H54 (cell line): Measurements from ENCODE around the gene GABBR2.

Experiments used
- DNase-seq: peaks from one replicate; pipeline ENCODE4 v3.0.0; 2011; ENCODE audit warnings: low spot score, mixed read lengths; ENCODE audit not compliant: insufficient read length
- FAIRE-seq: peaks from 3 replicates; lab custom pipeline; 2011; peaks lifted over from hg19 to GRCh38; lab: Jason Lieb, UNC
- POLR2A ChIP-seq: IDR thresholded peaks from 2 replicates; pipeline ENCODE4 v1.6.1; 2011; ENCODE audit warnings: low read depth, mild to moderate bottlenecking, low read length

The GABBR2 gene

DNA sequence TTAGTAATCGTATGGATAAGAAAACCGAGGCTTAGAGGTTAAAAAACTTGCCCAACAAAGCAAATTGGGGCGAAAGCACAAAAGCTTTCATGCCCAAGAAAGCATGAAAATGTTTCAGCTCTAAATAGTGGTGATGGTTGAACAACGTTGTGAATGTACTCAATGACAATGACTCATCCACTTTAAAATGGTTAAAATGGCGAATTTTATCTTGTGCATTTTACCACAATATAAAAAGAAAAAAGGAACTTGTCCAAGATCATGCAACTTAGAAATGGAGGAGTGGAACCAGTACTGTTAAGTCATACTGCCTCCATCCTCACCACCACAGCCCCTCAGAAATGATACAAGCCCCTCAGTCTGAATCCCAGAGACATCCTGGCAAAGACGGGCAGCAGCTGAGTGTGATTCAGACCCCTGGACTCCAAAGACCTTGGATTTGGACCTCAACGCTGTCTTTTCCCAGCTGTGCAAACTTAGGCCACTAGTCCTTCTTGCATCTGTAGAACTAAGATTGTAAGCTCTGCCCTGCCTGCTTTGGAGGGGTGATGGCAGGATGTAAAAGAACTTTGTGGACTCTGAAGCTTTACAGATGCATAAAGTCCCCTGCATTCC lies 158.4 kb downstream of the GABBR2 start:
- FAIRE-seq: no peak

GRCh38 chr9:98549401-98549800 lies 159.3 kb downstream of the GABBR2 start:
- DNase-seq (no peak), FAIRE-seq (no peak)
- no peak for TF ChIP-seq POLR2A

More for the DNA sequence above, 158.4 kb downstream of the GABBR2 start:
- no peak for DNase-seq
- TF ChIP-seq POLR2A: no peak

DNA sequence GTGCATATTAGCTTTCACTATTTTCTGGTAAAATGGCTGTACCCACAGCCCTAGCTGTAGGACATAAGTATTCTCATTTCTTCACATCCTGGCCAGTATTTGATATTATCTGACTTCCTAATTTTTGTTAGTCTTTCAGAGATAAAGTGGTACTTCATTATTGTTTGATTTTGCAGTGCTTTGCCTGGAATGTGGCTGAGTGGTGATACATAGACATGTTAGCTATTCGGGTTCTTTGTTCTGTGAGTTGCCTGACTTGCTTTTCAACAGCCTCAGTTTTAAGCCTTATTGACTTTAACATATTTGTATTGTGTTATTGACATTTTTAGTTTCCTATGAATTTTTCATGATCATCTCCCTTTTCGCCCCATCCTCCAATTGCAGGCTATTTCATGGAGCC lies 161.1 kb downstream of the GABBR2 start:
- TF ChIP-seq POLR2A: no peak
- DNase-seq: no peak
- FAIRE-seq: no peak

GRCh38 chr9:98545021-98545420 lies 163.7 kb downstream of the GABBR2 start:
- TF ChIP-seq POLR2A: no peak
- FAIRE-seq (no peak), DNase-seq (no peak)

DNA sequence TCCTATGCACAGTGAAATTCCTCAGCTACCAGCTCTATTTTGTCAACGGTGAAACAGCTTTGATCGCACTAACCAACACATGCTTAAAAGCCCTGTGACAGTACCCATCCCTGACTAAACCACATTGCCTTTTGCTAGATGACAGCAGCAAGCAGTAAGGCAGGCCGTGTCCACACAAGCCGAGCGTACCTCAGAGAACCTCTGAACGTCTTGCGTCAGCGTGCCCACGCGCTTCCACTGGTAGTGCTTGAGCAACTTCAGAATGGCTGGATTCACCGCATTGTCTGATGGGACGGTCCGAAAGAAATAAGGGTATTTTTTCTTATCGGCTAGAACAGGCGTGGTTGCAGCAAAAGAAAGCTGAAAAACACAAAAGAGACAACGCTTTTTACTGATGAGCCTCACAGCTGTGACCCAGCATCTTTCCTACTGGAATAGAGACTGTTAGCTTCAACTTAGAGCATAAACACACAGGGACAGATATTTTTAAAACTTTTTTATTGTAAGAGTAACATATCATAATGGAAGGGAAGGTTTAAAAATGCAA lies 167.0 kb downstream of the GABBR2 start:
- no peak for TF ChIP-seq POLR2A
- no peak for FAIRE-seq
- no peak for DNase-seq

- FAIRE-seq (no peak), DNase-seq (no peak)
- no peak for TF ChIP-seq POLR2A
These were observed 168.3 kb downstream of the GABBR2 start for GRCh38 chr9:98540476-98540875.

DNA sequence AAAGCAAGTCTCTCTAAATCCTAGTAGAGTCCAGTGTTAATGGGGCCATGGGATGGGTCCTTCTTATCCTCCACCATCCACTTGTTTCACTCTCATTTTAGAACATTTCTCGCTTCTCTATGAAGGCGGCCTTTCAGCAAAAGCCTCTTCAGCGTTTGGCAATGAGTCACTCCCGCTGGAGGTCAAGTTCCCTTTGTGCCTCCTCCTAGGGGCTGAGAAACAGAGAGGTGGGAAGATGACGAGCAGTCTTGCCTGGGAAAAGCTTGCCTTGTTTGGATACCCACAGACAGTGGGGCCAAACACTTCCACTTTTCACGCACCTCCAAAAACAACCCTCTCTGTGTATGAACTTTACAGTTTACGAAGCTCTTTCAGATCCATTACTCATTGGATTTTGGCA lies 168.8 kb downstream of the GABBR2 start:
- DNase-seq: no peak
- no peak for TF ChIP-seq POLR2A
- FAIRE-seq: no peak

- no peak for FAIRE-seq
- TF ChIP-seq POLR2A: no peak
- no peak for DNase-seq
These were observed 170.1 kb downstream of the GABBR2 start for GRCh38 chr9:98538626-98539031.

DNA sequence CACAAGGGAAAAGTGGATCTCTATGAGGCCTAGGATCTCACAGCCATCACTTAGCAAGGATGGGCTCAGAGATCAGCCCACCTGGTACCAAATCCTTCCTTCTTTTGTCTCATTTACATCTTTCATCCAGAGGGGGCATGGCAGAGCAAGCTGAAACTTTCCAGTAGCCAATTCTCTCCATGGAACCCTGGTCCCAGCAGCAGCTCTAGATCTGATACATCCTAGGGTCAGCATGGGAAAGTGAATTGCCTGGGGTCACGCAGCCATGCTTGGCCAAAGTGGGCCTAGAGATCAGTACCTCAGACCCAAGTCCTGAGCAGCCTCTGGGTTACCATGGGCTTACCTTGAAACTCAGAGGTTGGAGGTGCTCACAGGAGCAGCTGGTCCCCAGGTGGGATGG lies 170.5 kb downstream of the GABBR2 start:
- TF ChIP-seq POLR2A: no peak
- no peak for DNase-seq
- FAIRE-seq: no peak

GRCh38 chr9:98536542-98537173 lies 172.1 kb downstream of the GABBR2 start:
- TF ChIP-seq POLR2A: no peak
- DNase-seq (no peak), FAIRE-seq (no peak)

GRCh38 chr9:98533866-98534265 lies 174.9 kb downstream of the GABBR2 start:
- FAIRE-seq: no peak
- DNase-seq: no peak
- no peak for TF ChIP-seq POLR2A

DNA sequence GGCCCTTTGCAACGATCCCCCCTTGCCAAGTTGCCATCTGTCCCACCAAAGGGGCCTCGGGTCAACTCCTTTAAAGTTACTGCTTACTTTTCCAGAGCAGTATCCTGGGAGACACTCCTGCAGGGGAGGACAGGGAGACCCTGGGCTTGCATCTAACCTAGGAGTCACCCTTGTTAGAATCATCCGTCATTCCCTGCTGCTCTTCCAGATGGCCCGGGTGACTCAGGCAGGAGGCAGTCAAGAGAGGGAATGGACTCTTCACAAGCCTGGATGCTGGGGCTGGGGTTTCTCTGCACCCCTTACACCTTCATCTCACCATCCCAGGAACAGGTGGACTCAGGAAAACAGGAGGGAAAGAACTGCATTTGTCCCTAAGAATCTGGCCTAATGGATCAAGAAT lies 175.6 kb downstream of the GABBR2 start:
- FAIRE-seq (no peak), DNase-seq (no peak)
- no peak for TF ChIP-seq POLR2A

- no peak for FAIRE-seq
- TF ChIP-seq POLR2A: no peak
- DNase-seq: no peak
These were observed 176.2 kb downstream of the GABBR2 start for GRCh38 chr9:98532574-98532973.

DNA sequence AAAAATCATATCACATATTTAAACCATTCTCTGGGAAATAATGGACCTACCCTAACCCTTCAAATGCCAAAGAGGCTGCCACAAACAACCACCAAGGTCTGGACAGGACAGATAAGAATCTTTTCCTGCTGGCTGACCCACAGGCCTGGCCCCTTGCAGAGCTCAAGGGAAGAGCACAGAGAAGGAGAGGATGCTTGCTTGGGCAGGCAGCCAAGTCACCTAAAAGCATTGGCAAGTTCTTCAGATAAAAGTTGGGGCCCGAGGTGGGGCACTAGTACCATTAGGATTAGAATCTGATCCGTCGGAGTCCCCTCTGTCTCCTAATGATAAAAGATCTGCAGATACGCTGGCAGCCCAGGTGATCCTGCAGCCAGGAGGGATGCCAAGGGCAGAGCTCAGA lies 176.6 kb downstream of the GABBR2 start:
- no peak for FAIRE-seq
- TF ChIP-seq POLR2A: no peak
- no peak for DNase-seq
